ENCODE data around the gene JUN. TPM values are rescaled to one million over a fixed set of nuclear protein-coding genes. Genes with fewer than 3 reads are reported as not detected.

The JUN gene
- polyA plus RNA-seq, 1 experiment = 23.4 TPM

DNA sequence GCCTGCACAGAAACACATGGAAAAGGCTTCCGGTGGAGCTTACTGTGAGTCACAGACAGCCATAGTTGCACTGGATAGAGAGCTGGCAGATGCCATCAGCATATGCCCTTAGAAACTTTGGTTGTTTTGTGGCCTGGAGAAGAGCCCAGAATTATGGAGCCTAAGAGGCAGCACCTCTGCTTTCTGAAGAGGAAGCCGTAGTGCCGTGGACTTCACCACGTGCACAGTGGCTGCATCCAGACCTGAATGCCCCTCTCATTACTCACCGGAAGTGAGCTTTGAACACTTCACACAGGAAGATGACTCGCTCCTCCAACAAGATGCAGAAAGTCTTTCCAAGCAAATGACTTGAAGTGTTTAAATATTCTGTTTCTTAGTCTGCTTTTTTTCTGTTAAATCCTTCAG, 28.4 kb downstream of the JUN start:
- peak; percentile 99 for DNase-seq (ENCODE audit: low read depth)
- H3K4me3 ChIP-seq (ENCODE audit: low read depth, low read length) = no peak overlapping the region
- H3K36me3 ChIP-seq (ENCODE audit: control insufficient read depth, insufficient read depth, low read length) = no peaks in the 10 kb centered on the region
- H3K27me3 ChIP-seq (ENCODE audit: control insufficient read depth, insufficient read depth, low read length) = no peaks in the 10 kb centered on the region
- ChIA-PET CTCF (interaction anchor here (1.2 to 1.5 kb wide), 3 partner anchors 10 to 1003 kb away, joined by 3 read pairs; no protein-coding TSS in a partner anchor), POLR2A (interaction anchor here (0.5 to 1.0 kb wide), 5 partner anchors 8 to 975 kb away, joined by 3 to 11 read pairs (median 8); partner anchors contain the start of gene JUN)
- TF ChIP-seq, protein P1, sequence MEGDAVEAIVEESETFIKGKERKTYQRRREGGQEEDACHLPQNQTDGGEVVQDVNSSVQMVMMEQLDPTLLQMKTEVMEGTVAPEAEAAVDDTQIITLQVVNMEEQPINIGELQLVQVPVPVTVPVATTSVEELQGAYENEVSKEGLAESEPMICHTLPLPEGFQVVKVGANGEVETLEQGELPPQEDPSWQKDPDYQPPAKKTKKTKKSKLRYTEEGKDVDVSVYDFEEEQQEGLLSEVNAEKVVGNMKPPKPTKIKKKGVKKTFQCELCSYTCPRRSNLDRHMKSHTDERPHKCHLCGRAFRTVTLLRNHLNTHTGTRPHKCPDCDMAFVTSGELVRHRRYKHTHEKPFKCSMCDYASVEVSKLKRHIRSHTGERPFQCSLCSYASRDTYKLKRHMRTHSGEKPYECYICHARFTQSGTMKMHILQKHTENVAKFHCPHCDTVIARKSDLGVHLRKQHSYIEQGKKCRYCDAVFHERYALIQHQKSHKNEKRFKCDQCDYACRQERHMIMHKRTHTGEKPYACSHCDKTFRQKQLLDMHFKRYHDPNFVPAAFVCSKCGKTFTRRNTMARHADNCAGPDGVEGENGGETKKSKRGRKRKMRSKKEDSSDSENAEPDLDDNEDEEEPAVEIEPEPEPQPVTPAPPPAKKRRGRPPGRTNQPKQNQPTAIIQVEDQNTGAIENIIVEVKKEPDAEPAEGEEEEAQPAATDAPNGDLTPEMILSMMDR (IDR thresholded peaks at IDR 0.05; ENCODE audit: insufficient read depth, low read depth, low read length) = no peak

- DNase-seq (ENCODE audit: low read depth) = no peak
- Histone ChIP-seq H3K36me3 (ENCODE audit: control insufficient read depth, insufficient read depth, low read length) (no peaks in the 10 kb centered on the region), H3K27me3 (ENCODE audit: control insufficient read depth, insufficient read depth, low read length) (no peaks in the 10 kb centered on the region), H3K4me3 (ENCODE audit: low read depth, low read length) (no peak overlapping the region)
- CTCF ChIA-PET = interaction anchor here (1.2 to 1.5 kb wide), 4 partner anchors 8 to 1004 kb away, joined by 3 to 4 read pairs (median 3); no protein-coding TSS in a partner anchor
- TF ChIP-seq, protein P1 (IDR thresholded peaks at IDR 0.05; ENCODE audit: insufficient read depth, low read depth, low read length) = no peak
- POLR2A ChIA-PET = interaction anchor here (0.5 to 1.0 kb wide), 4 partner anchors 9 to 975 kb away, joined by 3 to 11 read pairs (median 6); partner anchors contain the start of gene JUN
These were observed 29.0 kb downstream of the JUN start for GRCh38 chr1:58754683-58755467.

- TF ChIP-seq, protein P1 (IDR thresholded peaks at IDR 0.05; ENCODE audit: insufficient read depth, low read depth, low read length) = no peak
- CTCF ChIA-PET = interaction anchor here (1.3 to 2.1 kb wide), 6 partner anchors 9 to 1004 kb away, joined by 3 to 10 read pairs (median 5); no protein-coding TSS in a partner anchor
- POLR2A ChIA-PET = no interaction called here
- no peak for DNase-seq (ENCODE audit: low read depth)
- no peaks in the 10 kb centered on the region for H3K36me3 ChIP-seq (ENCODE audit: control insufficient read depth, insufficient read depth, low read length)
- no peaks in the 10 kb centered on the region for H3K27me3 ChIP-seq (ENCODE audit: control insufficient read depth, insufficient read depth, low read length)
- no peak overlapping the region for H3K4me3 ChIP-seq (ENCODE audit: low read depth, low read length)
These were observed 29.7 kb downstream of the JUN start for GRCh38 chr1:58754073-58754613.

DNA sequence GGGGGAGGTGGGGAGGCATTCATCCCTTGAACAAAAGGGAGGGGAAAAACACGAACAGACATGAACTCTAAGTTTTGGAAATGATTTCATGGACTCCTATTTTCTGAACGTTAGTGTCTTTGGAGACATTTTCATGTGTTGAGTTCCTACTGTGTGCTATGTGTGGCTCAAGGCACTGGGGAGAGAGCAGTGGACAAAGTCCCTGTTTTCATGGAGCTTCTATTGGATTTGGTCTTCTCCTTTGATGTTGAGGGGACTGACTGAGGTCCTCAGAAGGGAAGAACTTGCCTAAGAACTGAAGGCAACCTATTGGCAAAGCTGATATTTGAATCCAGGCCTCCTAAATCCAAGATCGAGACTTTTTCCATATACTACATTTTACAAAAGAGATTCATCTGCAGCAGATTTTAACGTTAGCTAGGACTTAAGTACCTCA, 30.4 kb downstream of the JUN start:
- no peak for DNase-seq (ENCODE audit: low read depth)
- ChIA-PET CTCF (interaction anchor here (1.3 to 2.1 kb wide), 5 partner anchors 9 to 20 kb away, joined by 4 to 10 read pairs (median 6); no protein-coding TSS in a partner anchor), POLR2A (interaction anchor here (0.6 kb wide), 1 partner anchor 14 kb away, joined by 3 read pairs; no protein-coding TSS in a partner anchor)
- no peaks in the 10 kb centered on the region for H3K36me3 ChIP-seq (ENCODE audit: control insufficient read depth, insufficient read depth, low read length)
- no peak overlapping the region for H3K4me3 ChIP-seq (ENCODE audit: low read depth, low read length)
- TF ChIP-seq, protein P1 (IDR thresholded peaks at IDR 0.05; ENCODE audit: insufficient read depth, low read depth, low read length) = no peak
- H3K27me3 ChIP-seq (ENCODE audit: control insufficient read depth, insufficient read depth, low read length) = no peaks in the 10 kb centered on the region

DNA sequence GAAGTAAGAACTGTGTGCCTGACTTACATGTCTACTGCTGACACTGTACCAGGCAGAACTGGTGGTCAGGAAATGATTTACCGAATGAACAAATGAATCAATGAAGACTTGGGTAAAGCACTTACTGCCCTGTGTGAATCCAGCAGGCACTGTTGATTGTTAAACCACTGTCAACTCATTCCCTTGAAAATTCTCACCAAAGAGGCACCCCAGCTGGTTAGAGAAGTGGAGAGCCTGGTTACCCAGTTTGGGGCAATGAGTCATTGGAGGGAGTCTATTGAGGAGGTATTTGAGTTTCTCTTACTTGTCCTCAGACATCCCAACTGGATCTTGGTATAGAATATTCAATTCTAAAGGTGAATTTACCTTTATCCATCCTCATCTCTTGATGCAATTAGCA, 34.2 kb downstream of the JUN start:
- H3K27me3 ChIP-seq (ENCODE audit: control insufficient read depth, insufficient read depth, low read length) = no peaks in the 10 kb centered on the region
- no peak for DNase-seq (ENCODE audit: low read depth)
- POLR2A ChIA-PET = no interaction called here
- TF ChIP-seq, protein P1 (IDR thresholded peaks at IDR 0.05; ENCODE audit: insufficient read depth, low read depth, low read length) = no peak
- no peaks in the 10 kb centered on the region for H3K36me3 ChIP-seq (ENCODE audit: control insufficient read depth, insufficient read depth, low read length)
- CTCF ChIA-PET = no interaction called here
- H3K4me3 ChIP-seq (ENCODE audit: low read depth, low read length) = no peak overlapping the region
